Activated CD8-positive, alpha-beta T cell treated with anti-CD3 and anti-CD28 coated beads for 36 hours (primary cell): ENCODE results near the gene OR2D3. TPM values are rescaled to one million over a fixed set of nuclear protein-coding genes. Genes with fewer than 3 reads are reported as not detected.
"Not testable (repeated sequence)": the region's sequence is repeated elsewhere in the genome, so short reads cannot be mapped to it uniquely, and the experiment has no call there.

ENCODE experiments used
- ATAC-seq: fragments of 200-7000 bp; cut with Tn5 transposase; one replicate; pipeline ENCODE4 v1.10.0; 2021; ENCODE audit warnings: mild to moderate bottlenecking, moderate library complexity
- CTCF ChIA-PET: fragments of 350-600 bp; sonication (Branson Sonifier 250); formaldehyde crosslinking; loops from one replicate; lab custom pipeline; 2021; ENCODE audit warnings: antibody characterized with exemption; lab: Charles Lee
- POLR2A ChIA-PET: fragments of 350-600 bp; sonication (Branson Sonifier 250); formaldehyde crosslinking; loops from one replicate; lab custom pipeline; 2021; ENCODE audit warnings: antibody characterized with exemption; lab: Charles Lee
- DNase-seq: peaks from one replicate; pipeline ENCODE4 v3.0.0-alpha.2; 2020
- H3K27ac Mint-ChIP-seq: one replicate; pipeline ENCODE4 v1.8.0; 2021; ENCODE audit warnings: mild to moderate bottlenecking, mixed read lengths
- H3K27me3 Mint-ChIP-seq: one replicate; pipeline ENCODE4 v1.8.0; 2021; ENCODE audit warnings: mixed read lengths
- H3K36me3 Mint-ChIP-seq: one replicate; pipeline ENCODE4 v1.8.0; 2021; ENCODE audit warnings: low read depth, mixed read lengths
- H3K4me1 Mint-ChIP-seq: one replicate; pipeline ENCODE4 v1.8.0; 2021; ENCODE audit warnings: low read depth, mixed read lengths
- H3K4me3 Mint-ChIP-seq: one replicate; pipeline ENCODE4 v1.8.0; 2021; ENCODE audit warnings: mild to moderate bottlenecking, moderate library complexity, mixed read lengths
- H3K9me3 Mint-ChIP-seq: one replicate; pipeline ENCODE4 v1.8.0; 2021; ENCODE audit warnings: mixed read lengths
- CTCF ChIP-seq: fragments of 200-600 bp; IDR thresholded peaks from one replicate; pipeline ENCODE4 v1.8.0; 2022; ENCODE audit warnings: antibody characterized with exemption, mild to moderate bottlenecking
- intact Hi-C: fragments of 100-400 bp; cut with micrococcal nuclease; formaldehyde crosslinking; loops from one replicate; pipeline ENCODE4 v1.10.0; 2022
- total RNA-seq, 2 experiments: library from RNA; stranded (reverse); gene quantifications; one replicate each; pipeline ENCODE4 v1.2.3, GENCODE V29; 2021

OR2D3 gene
- total RNA-seq, 2 experiments from 2014 or later, result not detected

- intact Hi-C loops, result no loop called here
- TF ChIP-seq CTCF, result no peak
- no peak overlapping the region for H3K27ac Mint-ChIP-seq
- H3K9me3 Mint-ChIP-seq, result no peaks in the 10 kb centered on the region
- ChIA-PET CTCF (no interaction called here), POLR2A (no interaction called here)
- H3K4me1 Mint-ChIP-seq, result no peaks in the 10 kb centered on the region
- no peak overlapping the region for H3K4me3 Mint-ChIP-seq
- no peaks in the 10 kb centered on the region for H3K36me3 Mint-ChIP-seq
- no peak for DNase-seq
- ATAC-seq, result no peak
- H3K27me3 Mint-ChIP-seq, result peaks cover 9% of the 10 kb centered on the region
Observed at GRCh38 chr11:6882751-6883150, 38.1 kb upstream of the OR2D3 start.

GRCh38 chr11:6887711-6888110 lies 33.1 kb upstream of the OR2D3 start:
- DNase-seq, H3K36me3 Mint-ChIP-seq, H3K4me1 Mint-ChIP-seq, H3K4me3 Mint-ChIP-seq, H3K27ac Mint-ChIP-seq, ATAC-seq, intact Hi-C loops, CTCF ChIA-PET, H3K9me3 Mint-ChIP-seq: not testable (repeated sequence)
- peaks cover 12% of the 10 kb centered on the region for H3K27me3 Mint-ChIP-seq
- POLR2A ChIA-PET, result interaction anchor here (0.6 kb wide), 1 partner anchor 34 kb away, joined by 3 read pairs; no protein-coding TSS in a partner anchor

GRCh38 chr11:6888830-6889229 lies 32.0 kb upstream of the OR2D3 start:
- H3K27me3 Mint-ChIP-seq, result peaks cover 8% of the 10 kb centered on the region
- ChIA-PET CTCF (no interaction called here), POLR2A (no interaction called here)
- H3K4me1 Mint-ChIP-seq, result no peaks in the 10 kb centered on the region
- intact Hi-C loops, result no loop called here
- no peaks in the 10 kb centered on the region for H3K9me3 Mint-ChIP-seq
- TF ChIP-seq CTCF, result no peak
- no peak overlapping the region for H3K4me3 Mint-ChIP-seq
- ATAC-seq (no peak), DNase-seq (no peak)
- no peak overlapping the region for H3K27ac Mint-ChIP-seq
- no peaks in the 10 kb centered on the region for H3K36me3 Mint-ChIP-seq

- no peak overlapping the region for H3K4me3 Mint-ChIP-seq
- no peak for ATAC-seq
- H3K4me1 Mint-ChIP-seq, result no peaks in the 10 kb centered on the region
- CTCF ChIA-PET, result interaction anchor here (0.8 kb wide), 1 partner anchor 77 kb away, joined by 3 read pairs; no protein-coding TSS in a partner anchor
- no peak for DNase-seq
- TF ChIP-seq CTCF, result no peak
- no peak overlapping the region for H3K27ac Mint-ChIP-seq
- H3K9me3 Mint-ChIP-seq, result no peaks in the 10 kb centered on the region
- peaks cover 8% of the 10 kb centered on the region for H3K27me3 Mint-ChIP-seq
- intact Hi-C loops, result no loop called here
- POLR2A ChIA-PET, result no interaction called here
- no peaks in the 10 kb centered on the region for H3K36me3 Mint-ChIP-seq
Observed at GRCh38 chr11:6889835-6890234, 31.0 kb upstream of the OR2D3 start.

GRCh38 chr11:6892400-6892799 lies 28.4 kb upstream of the OR2D3 start, which contains the start of gene OR2D2:
Gene OR2D2, minus strand, starts transcription at chr11:6892500. Its CDS starts 0 bp downstream, at chr11:6892500.
- DNase-seq (no peak), ATAC-seq (no peak)
- no peaks in the 10 kb centered on the region for H3K9me3 Mint-ChIP-seq
- no peaks in the 10 kb centered on the region for H3K36me3 Mint-ChIP-seq
- intact Hi-C loops, result no loop called here
- H3K27ac Mint-ChIP-seq, result no peak within 1 kb of the TSS
- POLR2A ChIA-PET, result no interaction called here
- H3K27me3 Mint-ChIP-seq, result peaks cover 9% of the 10 kb centered on the region
- CTCF ChIA-PET, result interaction anchor here (1.8 kb wide), 1 partner anchor 80 kb away, joined by 5 read pairs; no protein-coding TSS in a partner anchor
- H3K4me3 Mint-ChIP-seq, result no peak within 1 kb of the TSS
- H3K4me1 Mint-ChIP-seq, result no peaks in the 10 kb centered on the region
- TF ChIP-seq CTCF, result no peak
